Neuronal stem cell (in vitro differentiated cells): ENCODE measurements around the gene TACC3.

Experiments
- DNase-seq: peaks from one replicate; pipeline ENCODE4 v3.0.0-alpha.2; 2013; ENCODE audit warnings: low spot score
- H2AFZ ChIP-seq: one replicate; pipeline ENCODE4 v1.6.1; 2013; ENCODE audit warnings: mild to moderate bottlenecking, low read length, inconsistent platforms
- H2AK5ac ChIP-seq: 2 replicates; pipeline ENCODE4 v1.6.1; 2013; ENCODE audit warnings: low read depth, mild to moderate bottlenecking, inconsistent platforms, low read length, moderate library complexity, mixed read lengths
- H2BK120ac ChIP-seq: 2 replicates; pipeline ENCODE4 v1.6.1; 2013; ENCODE audit warnings: low read depth, mild to moderate bottlenecking, inconsistent platforms, low read length, moderate library complexity, mixed read lengths
- H2BK12ac ChIP-seq: one replicate; pipeline ENCODE4 v1.6.1; 2013; ENCODE audit warnings: low read length, inconsistent platforms
- H2BK15ac ChIP-seq: 2 replicates; pipeline ENCODE4 v1.6.1; 2013; ENCODE audit warnings: mild to moderate bottlenecking, low read length, inconsistent platforms, mixed read lengths
- H2BK5ac ChIP-seq: one replicate; pipeline ENCODE4 v1.6.1; 2013; ENCODE audit warnings: inconsistent platforms, mild to moderate bottlenecking, low read length, moderate library complexity
- H3K14ac ChIP-seq: one replicate; pipeline ENCODE4 v1.6.1; 2013; ENCODE audit warnings: low read length, inconsistent platforms
- H3K18ac ChIP-seq: 2 replicates; pipeline ENCODE4 v1.6.1; 2013; ENCODE audit warnings: low read length, inconsistent platforms
- H3K23ac ChIP-seq: 2 replicates; pipeline ENCODE4 v1.6.1; 2013; ENCODE audit warnings: low read depth, mild to moderate bottlenecking, mixed read lengths, low read length, inconsistent platforms; ENCODE audit not compliant: poor library complexity
- H3K27ac ChIP-seq: replicated peaks from 3 replicates; pipeline ENCODE4 v1.5.1; 2013; ENCODE audit warnings: low read length, inconsistent platforms
- H3K27me3 ChIP-seq, 3 experiments: 2 replicates each; pipeline ENCODE4 v1.6.1; 2013; ENCODE audit warnings: low read length in 3 of 3, mild to moderate bottlenecking in 2 of 3, inconsistent platforms in 1 of 3, low read depth in 1 of 3, mixed read lengths in 1 of 3, moderate library complexity in 1 of 3; ENCODE audit not compliant: control insufficient read depth in 3 of 3, insufficient read depth in 3 of 3
- H3K36me3 ChIP-seq, 2 donors: replicated peaks in 1 of 2; 2 replicates each; pipeline ENCODE4 v1.6.1; 2013; ENCODE audit warnings: low read length in 2 of 2; ENCODE audit not compliant: control insufficient read depth in 2 of 2, insufficient read depth in 2 of 2
- H3K4ac ChIP-seq: 2 replicates; pipeline ENCODE4 v1.6.1; 2013; ENCODE audit warnings: inconsistent platforms, mild to moderate bottlenecking, low read length, moderate library complexity
- H3K4me1 ChIP-seq, 2 donors: 1 replicate in 1 of 2; 2 replicates in 1 of 2; pipeline ENCODE4 v1.6.1; 2013; ENCODE audit warnings: low read length in 2 of 2, low read depth in 1 of 2; ENCODE audit not compliant: control insufficient read depth in 2 of 2, insufficient read depth in 1 of 2
- H3K4me2 ChIP-seq: one replicate; pipeline ENCODE4 v1.6.1; 2013; ENCODE audit warnings: mild to moderate bottlenecking, low read length, inconsistent platforms; ENCODE audit not compliant: insufficient read depth, poor library complexity, severe bottlenecking
- H3K4me3 ChIP-seq, 2 donors: 2 replicates each; pipeline ENCODE4 v1.5.1; 2013; ENCODE audit warnings: low read length in 2 of 2, mild to moderate bottlenecking in 2 of 2, inconsistent platforms in 1 of 2, moderate library complexity in 1 of 2
- H3K79me1 ChIP-seq: one replicate; pipeline ENCODE4 v1.6.1; 2013; ENCODE audit warnings: low read depth, mild to moderate bottlenecking, inconsistent platforms, low read length, moderate library complexity
- H3K9ac ChIP-seq: one replicate; pipeline ENCODE4 v1.6.1; 2013; ENCODE audit warnings: mild to moderate bottlenecking, low read depth, low read length, inconsistent platforms; ENCODE audit not compliant: poor library complexity
- H3K9me3 ChIP-seq, 2 donors: replicated peaks in 1 of 2; 2 replicates each; pipeline versions ENCODE3 to v1.6.1; 2013; ENCODE audit warnings: low read length in 2 of 2, mild to moderate bottlenecking in 2 of 2, inconsistent platforms in 1 of 2, low read depth in 1 of 2, mixed read lengths in 1 of 2, moderate library complexity in 1 of 2; ENCODE audit not compliant: control insufficient read depth in 2 of 2, insufficient read depth in 1 of 2
- H4K8ac ChIP-seq: one replicate; pipeline ENCODE4 v1.6.1; 2013; ENCODE audit warnings: low read depth, mild to moderate bottlenecking, inconsistent platforms, low read length, moderate library complexity
- H4K91ac ChIP-seq: one replicate; pipeline ENCODE4 v1.6.1; 2013; ENCODE audit warnings: low read length, low read depth, mild to moderate bottlenecking, inconsistent platforms; ENCODE audit not compliant: poor library complexity
- WGBS, 2 donors: extraction: QIAGEN DNeasy Blood & Tissue Kit; methylation state at CpG; one replicate each; pipeline ENCODE4 v1.1.7; 2013; ENCODE audit warnings: missing lambda C conversion rate in 2 of 2, mixed read lengths in 1 of 2; ENCODE audit not compliant: insufficient read length in 2 of 2, insufficient replicate concordance in 1 of 2; ENCODE audit errors: extremely low coverage in 2 of 2; 5-methylcytosine and 5-hydroxymethylcytosine counted together

Gene TACC3

DNA sequence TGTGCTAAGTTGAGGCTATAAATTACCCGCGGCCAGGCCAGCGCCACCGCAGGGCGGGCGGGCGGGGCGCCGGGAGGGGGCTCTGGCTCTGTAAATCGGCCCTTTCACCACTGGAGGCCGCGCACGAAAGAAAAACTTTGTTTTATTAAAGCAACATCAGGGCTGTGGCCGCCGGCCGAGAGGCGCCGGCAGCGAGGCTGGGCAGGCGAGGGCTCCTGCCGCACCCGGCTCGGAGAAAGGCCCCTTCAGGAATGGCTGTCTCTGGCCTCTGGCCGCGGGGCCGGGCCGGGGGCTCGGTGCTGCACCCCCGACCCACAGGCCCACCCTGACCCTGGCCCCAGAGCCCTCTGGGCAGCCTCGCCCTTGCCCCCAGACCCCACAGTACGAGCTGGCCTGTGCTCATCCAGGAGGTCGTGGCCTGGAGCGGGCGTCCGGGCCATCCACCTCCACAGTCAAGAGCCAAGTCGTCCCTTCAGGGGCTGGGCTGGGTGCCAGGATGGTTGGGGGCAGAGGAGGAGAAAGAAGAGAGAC lies 42.3 kb downstream of the TACC3 start:
- Histone ChIP-seq H2BK120ac (no peak overlapping the region), H2AFZ (peak overlapping the region; percentile 73), H2BK5ac (no peak overlapping the region), H4K91ac (no peak overlapping the region), H3K79me1 (peaks cover 2% of the 10 kb centered on the region), H3K18ac (peak overlapping the region; percentile 23), H3K27me3 (peaks cover 0 to 42% (median 37%) of the 10 kb centered on the region in 3 experiments), H2BK15ac (no peak overlapping the region), H3K27ac (no peak overlapping the region), H3K23ac (peak overlapping the region; percentile 95), H2BK12ac (no peak overlapping the region), H3K4me3 (no peak overlapping the region), H3K9ac (no peak overlapping the region), H3K14ac (no peak overlapping the region), H3K36me3 (no peaks in the 10 kb centered on the region), H4K8ac (no peak overlapping the region), H2AK5ac (no peak overlapping the region), H3K4me1 (peaks cover 35 to 54% of the 10 kb centered on the region in 2 donors), H3K4me2 (no peak overlapping the region), H3K4ac (no peak overlapping the region), H3K9me3 (no peaks in the 10 kb centered on the region)
- DNase-seq = no peak
- no CpG with 5 or more reads among the region's 36 CpGs for WGBS, 2 donors

DNA sequence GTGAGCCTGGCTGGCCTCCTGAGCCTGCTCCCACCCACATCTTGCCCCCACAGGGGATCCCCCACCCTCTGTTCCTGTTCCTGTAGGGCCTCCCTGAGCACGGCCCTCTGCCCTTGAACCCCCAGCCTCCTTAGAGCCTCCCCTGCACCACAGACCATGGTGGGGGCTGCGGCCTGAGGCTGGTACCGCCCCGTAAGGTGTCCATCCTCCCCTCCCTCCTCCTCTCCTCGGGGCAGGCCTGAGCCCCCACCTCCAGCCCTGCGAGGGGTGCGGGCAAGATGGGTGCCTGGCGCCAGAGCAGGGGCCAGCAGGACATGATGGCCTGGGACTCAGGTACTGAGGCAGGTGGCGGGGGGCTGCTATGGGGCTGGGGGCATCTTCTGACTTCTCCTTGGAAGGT lies 43.3 kb downstream of the TACC3 start:
- Histone ChIP-seq H3K4me2 (no peak overlapping the region), H3K4me3 (no peak overlapping the region), H4K91ac (no peak overlapping the region), H3K4ac (no peak overlapping the region), H3K9ac (no peak overlapping the region), H3K23ac (peak overlapping the region; percentile 55), H2BK120ac (peak overlapping the region; percentile 31), H2BK12ac (no peak overlapping the region), H2BK15ac (peak overlapping the region; percentile 26), H2AK5ac (peak overlapping the region; percentile 85), H3K27me3 (peaks cover 0 to 50% (median 46%) of the 10 kb centered on the region in 3 experiments), H3K4me1 (peaks cover 37 to 57% of the 10 kb centered on the region in 2 donors), H3K27ac (no peak overlapping the region), H3K36me3 (no peaks in the 10 kb centered on the region), H3K9me3 (no peaks in the 10 kb centered on the region), H4K8ac (no peak overlapping the region), H3K14ac (no peak overlapping the region), H2BK5ac (no peak overlapping the region), H3K79me1 (peaks cover 2% of the 10 kb centered on the region), H2AFZ (no peak overlapping the region), H3K18ac (peak overlapping the region; percentile 92)
- no peak for DNase-seq
- no CpG with 5 or more reads among the region's 9 CpGs for WGBS, 2 donors

DNA sequence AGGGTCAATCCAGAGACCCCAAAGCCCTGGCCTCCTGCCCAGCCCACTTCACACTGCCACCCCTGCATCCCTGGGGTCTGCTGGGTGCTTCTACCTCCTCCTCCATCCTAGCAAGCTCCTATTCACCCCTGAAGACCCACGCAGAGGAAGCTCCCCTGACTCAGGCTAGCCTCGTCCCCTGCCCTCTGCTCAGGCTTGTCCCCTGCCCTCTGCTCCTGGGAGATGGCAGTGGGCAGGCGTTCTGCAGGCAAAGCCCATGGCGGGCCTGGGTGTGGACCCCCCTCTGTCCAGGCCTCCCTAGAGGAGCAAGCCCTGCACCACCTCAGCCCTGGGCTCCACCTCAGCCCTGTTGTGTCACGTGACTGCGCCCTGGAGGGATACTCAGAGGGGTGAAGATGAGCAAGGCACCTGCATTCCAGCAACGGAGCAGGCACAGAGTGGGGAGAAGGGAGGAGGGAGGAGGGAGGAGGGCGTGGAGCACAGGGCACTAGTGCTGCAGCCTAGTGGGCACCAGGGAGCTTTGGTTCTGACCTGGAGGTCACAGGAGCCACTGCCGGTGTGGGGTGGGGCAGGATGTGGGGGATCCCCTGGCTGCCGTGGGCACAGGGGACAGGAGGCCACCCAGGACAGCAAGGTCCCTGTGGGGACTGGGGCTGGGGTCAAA lies 44.2 kb downstream of the TACC3 start:
- H3K36me3 ChIP-seq = no peaks in the 10 kb centered on the region
- H4K8ac ChIP-seq = no peak overlapping the region
- H3K4me1 ChIP-seq = peaks cover 35 to 54% of the 10 kb centered on the region in 2 donors
- no peak overlapping the region for H2AFZ ChIP-seq
- peak overlapping the region in 1 of 2 donors; percentile 5 for H3K4me3 ChIP-seq
- H3K9me3 ChIP-seq = no peaks in the 10 kb centered on the region
- H3K18ac ChIP-seq = peak overlapping the region; percentile 92
- H2BK12ac ChIP-seq = no peak overlapping the region
- H3K4me2 ChIP-seq = no peak overlapping the region
- no peak overlapping the region for H3K14ac ChIP-seq
- H3K23ac ChIP-seq = peak overlapping the region; percentile 34
- peak overlapping the region; percentile 60 for H2BK15ac ChIP-seq
- no peak overlapping the region for H2BK5ac ChIP-seq
- H2AK5ac ChIP-seq = peak overlapping the region; percentile 85
- H2BK120ac ChIP-seq = peak overlapping the region; percentile 31
- no peak overlapping the region for H3K4ac ChIP-seq
- peaks cover 0 to 51% (median 50%) of the 10 kb centered on the region in 3 experiments for H3K27me3 ChIP-seq
- H3K79me1 ChIP-seq = peaks cover 2% of the 10 kb centered on the region
- no CpG with 5 or more reads among the region's 10 CpGs for WGBS, 2 donors
- H3K9ac ChIP-seq = peak overlapping the region; percentile 50
- H4K91ac ChIP-seq = peak overlapping the region; percentile 24
- DNase-seq = no peak
- no peak overlapping the region for H3K27ac ChIP-seq
